HCT116 (cell line): ENCODE results near the gene DENND5B. TPM values are rescaled to one million over a fixed set of nuclear protein-coding genes. Genes with fewer than 3 reads are reported as not detected.

ENCODE experiments used
- ATAC-seq: fragments of 200-7000 bp; cut with Tn5 transposase; 2 replicates; pipeline ENCODE4 v1.9.1; 2020; ENCODE audit warnings: mild to moderate bottlenecking, moderate library complexity
- BruUV-seq: library from RNA; stranded (reverse); fragments of 400-500 nt; replicated peaks from 2 replicates; lab custom pipeline; 2021; lab: Mats Ljungman, UMichigan
- CTCF ChIA-PET: fragments of 300-600 bp; sonication (Branson Sonifier 250); formaldehyde crosslinking; loops from one replicate; lab custom pipeline; 2021; ENCODE audit warnings: antibody characterized with exemption; lab: Charles Lee
- POLR2A ChIA-PET: fragments of 300-600, 350-600 bp; sonication (Branson Sonifier 250); formaldehyde crosslinking; loops from one replicate; lab custom pipeline; 2021; ENCODE audit warnings: antibody characterized with exemption; lab: Charles Lee
- RAD21 ChIA-PET, 2 experiments: fragments of 300-600 bp; sonication (Branson Sonifier 250); formaldehyde crosslinking; loops; one replicate each; lab custom pipeline; 2023; ENCODE audit warnings: low total read pairs in 2 of 2; ENCODE audit not compliant: uncharacterized antibody in 2 of 2, unreplicated experiment in 2 of 2, low non-redundant PET in 1 of 2; lab: Charles Lee
- DNase-seq: peaks from one replicate; pipeline ENCODE4 v3.0.0-alpha.2; 2010; ENCODE audit warnings: low read depth, low spot score
- H2AFZ ChIP-seq: fragments of 200-600 bp; shearing (Covaris generic), sonication (generic); 2 replicates; pipeline ENCODE4 v1.6.1; 2017; ENCODE audit warnings: low read depth, mixed run types, mixed read lengths, antibody characterized with exemption, low read length; ENCODE audit not compliant: poor library complexity, severe bottlenecking
- H3K27ac ChIP-seq: 2 replicates; pipeline ENCODE4 v1.5.1; 2012; ENCODE audit warnings: low read depth, low read length
- H3K27me3 ChIP-seq: fragments of 200-600 bp; sonication (generic); 2 replicates; pipeline ENCODE4 v1.6.1; 2016; ENCODE audit warnings: mixed run types, low read length, mixed read lengths; ENCODE audit not compliant: insufficient read depth
- H3K36me3 ChIP-seq, 2 experiments: fragments of 200-500 bp in 1 of 2; fragments of 200-600 bp in 1 of 2; sonication (Bioruptor generic) in 1 of 2; sonication (generic) in 1 of 2; 2 replicates each; pipeline versions ENCODE4 v1.5.1 to v1.6.1; 2014 to 2016; ENCODE audit warnings: low read length in 2 of 2, inconsistent platforms in 1 of 2, mixed read lengths in 1 of 2, mixed run types in 1 of 2; ENCODE audit not compliant: insufficient read depth in 2 of 2, control insufficient read depth in 1 of 2
- H3K4me1 ChIP-seq, 2 experiments: fragments of 200-600 bp in 1 of 2; sonication (generic) in 1 of 2; 2 replicates each; pipeline versions ENCODE4 v1.5.1 to v1.6.1; 2012 to 2017; ENCODE audit warnings: low read length in 2 of 2, inconsistent platforms in 1 of 2, mild to moderate bottlenecking in 1 of 2, mixed read lengths in 1 of 2, mixed run types in 1 of 2, moderate library complexity in 1 of 2; ENCODE audit not compliant: insufficient read depth in 2 of 2, control insufficient read depth in 1 of 2
- H3K4me2 ChIP-seq: fragments of 200-600 bp; sonication (generic); 2 replicates; pipeline ENCODE4 v1.6.1; 2017; ENCODE audit warnings: mixed run types, low read length, mixed read lengths
- H3K4me3 ChIP-seq, 2 experiments: fragments of 200-600 bp in 1 of 2; sonication (generic) in 1 of 2; replicated peaks in 1 of 2; 2 replicates each; pipeline ENCODE4 v1.5.1; 2011 to 2016; ENCODE audit warnings: low read length in 2 of 2, control low read depth in 1 of 2, low read depth in 1 of 2, mild to moderate bottlenecking in 1 of 2, mixed read lengths in 1 of 2, mixed run types in 1 of 2
- H3K79me2 ChIP-seq: fragments of 200-600 bp; sonication (generic); 2 replicates; pipeline ENCODE4 v1.6.1; 2017; ENCODE audit warnings: mild to moderate bottlenecking, mixed run types, low read length, moderate library complexity, mixed read lengths; ENCODE audit not compliant: insufficient read depth
- H3K9ac ChIP-seq: fragments of 200-600 bp; sonication (generic); 2 replicates; pipeline ENCODE4 v1.6.1; 2016; ENCODE audit warnings: low read length, mixed read lengths
- H3K9me2 ChIP-seq: fragments of 200-600 bp; sonication (generic), shearing (Covaris generic); 2 replicates; pipeline ENCODE4 v1.6.1; 2017; ENCODE audit warnings: mixed run types, mild to moderate bottlenecking, moderate library complexity; ENCODE audit not compliant: insufficient read depth
- H3K9me3 ChIP-seq, 2 experiments: fragments of 200-500 bp in 1 of 2; fragments of 200-600 bp in 1 of 2; sonication (Bioruptor generic) in 1 of 2; sonication (generic) in 1 of 2; 2 replicates each; pipeline ENCODE4 v1.6.1; 2014 to 2017; ENCODE audit warnings: low read length in 2 of 2, mixed read lengths in 2 of 2, inconsistent platforms in 1 of 2, low read depth in 1 of 2, mild to moderate bottlenecking in 1 of 2, mixed run types in 1 of 2, moderate library complexity in 1 of 2; ENCODE audit not compliant: control insufficient read depth in 1 of 2, insufficient read depth in 1 of 2
- H4K20me1 ChIP-seq: fragments of 200-600 bp; sonication (generic), shearing (Covaris generic); 2 replicates; pipeline ENCODE4 v1.6.1; 2017; ENCODE audit warnings: mixed run types, mild to moderate bottlenecking, moderate library complexity; ENCODE audit not compliant: insufficient read depth
- ATF3 ChIP-seq: IDR thresholded peaks from 2 replicates; pipeline ENCODE4 v1.6.1; 2012
- CTCF ChIP-seq, 3 experiments: fragments of 200-600 bp in 1 of 3; sonication (generic) in 1 of 3; IDR thresholded peaks in 2 of 3; conservative IDR thresholded peaks in 1 of 3; 2 replicates each; pipeline ENCODE4 v1.5.1; 2012 to 2017; ENCODE audit warnings: low read depth in 2 of 3, low read length in 2 of 3, antibody characterized with exemption in 1 of 3, borderline replicate concordance in 1 of 3, control low read depth in 1 of 3, mild to moderate bottlenecking in 1 of 3, mixed read lengths in 1 of 3, mixed run types in 1 of 3, moderate library complexity in 1 of 3; ENCODE audit not compliant: insufficient read depth in 1 of 3
- EGR1 ChIP-seq: IDR thresholded peaks from 2 replicates; pipeline ENCODE4 v1.6.1; 2012; ENCODE audit warnings: low read depth
- ELF1 ChIP-seq: IDR thresholded peaks from 2 replicates; pipeline ENCODE4 v1.6.1; 2012; ENCODE audit warnings: low read depth, borderline replicate concordance
- JUND ChIP-seq: IDR thresholded peaks from 2 replicates; pipeline ENCODE4 v1.6.1; 2012
- MAX ChIP-seq: IDR thresholded peaks from 2 replicates; pipeline ENCODE4 v1.6.1; 2012
- RAD21 ChIP-seq: IDR thresholded peaks from 2 replicates; pipeline ENCODE4 v1.6.1; 2012; ENCODE audit warnings: low read depth, mild to moderate bottlenecking
- SIN3A ChIP-seq: IDR thresholded peaks from 2 replicates; pipeline ENCODE4 v1.6.1; 2012; ENCODE audit warnings: low read depth
- SP1 ChIP-seq: IDR thresholded peaks from 2 replicates; pipeline ENCODE4 v1.6.1; 2012; ENCODE audit warnings: low read depth
- YY1 ChIP-seq: IDR thresholded peaks from 2 replicates; pipeline ENCODE4 v1.6.1; 2011; ENCODE audit warnings: low read length, low read depth, moderate library complexity, mild to moderate bottlenecking; ENCODE audit not compliant: insufficient replicate concordance; ENCODE audit errors: extremely low read depth
- ZBTB33 ChIP-seq: IDR thresholded peaks from 2 replicates; pipeline ENCODE4 v1.6.1; 2011; ENCODE audit warnings: mild to moderate bottlenecking, low read length, moderate library complexity; ENCODE audit not compliant: insufficient replicate concordance; ENCODE audit errors: extremely low read depth
- ZFX ChIP-seq: fragments of 450-650 bp; IDR thresholded peaks from 2 replicates; pipeline ENCODE4 v1.6.1; 2017
- intact Hi-C: fragments of 100-400 bp; cut with micrococcal nuclease; formaldehyde crosslinking; loops from 2 replicates; pipeline ENCODE4 v1.10.0; 2022
- total RNA-seq: library from RNA; stranded (reverse); gene quantifications from one replicate; pipeline ENCODE4 v1.2.1, GENCODE V29; 2021; ENCODE audit not compliant: unreplicated experiment

DENND5B gene
- total RNA-seq, 1 experiment from 2014 or later = 19.2 TPM

- no peaks in the 10 kb centered on the region for H3K36me3 ChIP-seq
- RAD21 ChIA-PET = no interaction called here
- no peaks in the 10 kb centered on the region; the same call in 1 of the 2 replicates for H3K79me2 ChIP-seq
- no TSS peak for BruUV-seq
- no peaks in the 10 kb centered on the region for H4K20me1 ChIP-seq
- no peaks in the 10 kb centered on the region for H3K9me3 ChIP-seq
- H3K4me2 ChIP-seq = no peak overlapping the region
- no peak overlapping the region for H3K4me3 ChIP-seq
- no peaks in the 10 kb centered on the region for H3K9me2 ChIP-seq
- H3K27me3 ChIP-seq = no peaks in the 10 kb centered on the region
- H3K9ac ChIP-seq = no peak overlapping the region
- H3K4me1 ChIP-seq = peaks cover 40 to 51% of the 10 kb centered on the region in 2 experiments
- no peak overlapping the region for H3K27ac ChIP-seq
- H2AFZ ChIP-seq = no peak overlapping the region
- TF ChIP-seq ZFX = no peak
- no peak for TF ChIP-seq EGR1
- no peak for TF ChIP-seq JUND
- TF ChIP-seq, all 23 proteins: peak for 0
- ChIA-PET CTCF (no interaction called here), POLR2A (no interaction called here)
- DNase-seq (no peak), ATAC-seq (no peak)
- intact Hi-C loops = no loop called here
Observed at GRCh38 chr12:31478425-31478824, 112.5 kb downstream of the DENND5B start.

GRCh38 chr12:31477687-31478086 lies 113.2 kb downstream of the DENND5B start:
- Histone ChIP-seq H3K4me3 (no peak overlapping the region), H3K79me2 (no peaks in the 10 kb centered on the region; the same call in 1 of the 2 replicates), H2AFZ (no peak overlapping the region), H3K9ac (no peak overlapping the region), H3K27ac (no peak overlapping the region), H3K9me3 (no peaks in the 10 kb centered on the region), H3K9me2 (no peaks in the 10 kb centered on the region), H3K27me3 (no peaks in the 10 kb centered on the region), H3K4me2 (no peak overlapping the region), H3K4me1 (peaks cover 35 to 47% of the 10 kb centered on the region in 2 experiments), H3K36me3 (no peaks in the 10 kb centered on the region), H4K20me1 (no peaks in the 10 kb centered on the region)
- ATAC-seq (no peak), DNase-seq (no peak)
- CTCF ChIA-PET = no interaction called here
- no TSS peak for BruUV-seq
- POLR2A ChIA-PET = no interaction called here
- RAD21 ChIA-PET = no interaction called here
- intact Hi-C loops = no loop called here
- TF ChIP-seq ZBTB33 (no peak), ZFX (no peak), SIN3A (no peak), MAX (no peak), SP1 (no peak), RAD21 (no peak), EGR1 (no peak), CTCF (IDR thresholded peaks at IDR 0.05 in 2 of 3, conservative IDR thresholded peaks at IDR 0.05 in 1 of 3; ENCODE audit: borderline replicate concordance in 1 of 3, insufficient read depth in 1 of 3, low read depth in 2 of 3, low read length in 2 of 3) (no peak), ATF3 (no peak), ELF1 (no peak), YY1 (no peak), JUND (no peak)
